Nephron (organoid): Measurements from ENCODE around the gene SIRPA.

Source experiments
- H3K27ac Mint-ChIP-seq, 3 experiments: 2 replicates each; pipeline ENCODE4 v1.8.0; 2020; ENCODE audit warnings: mixed read lengths in 3 of 3, mild to moderate bottlenecking in 2 of 3, moderate library complexity in 1 of 3
- H3K27me3 Mint-ChIP-seq: 2 replicates; pipeline ENCODE4 v1.8.0; 2021; ENCODE audit warnings: low read depth, mild to moderate bottlenecking, moderate library complexity, mixed read lengths
- H3K36me3 Mint-ChIP-seq: 2 replicates; pipeline ENCODE4 v1.8.0; 2020; ENCODE audit warnings: low read depth, mixed read lengths
- H3K4me1 Mint-ChIP-seq: 2 replicates; pipeline ENCODE4 v1.8.0; 2020; ENCODE audit warnings: mixed read lengths
- H3K4me3 Mint-ChIP-seq, 3 experiments: 2 replicates each; pipeline ENCODE4 v1.8.0; 2020; ENCODE audit warnings: mild to moderate bottlenecking in 3 of 3, mixed read lengths in 3 of 3, moderate library complexity in 2 of 3
- H3K9me3 Mint-ChIP-seq: 2 replicates; pipeline ENCODE4 v1.8.0; 2020; ENCODE audit warnings: mixed read lengths
- TF ChIP-seq, protein P1 (sequence below), 3 experiments: fragments of 200-600 bp; sonication (generic); IDR thresholded peaks; one replicate each; pipeline ENCODE4 v1.5.0; 2021; ENCODE audit warnings: antibody characterized with exemption in 3 of 3; ENCODE audit not compliant: unreplicated experiment in 3 of 3

Gene SIRPA

GRCh38 chr20:1968964-1969363 is 73.8 kb downstream of the SIRPA start:
- Mint-ChIP-seq H3K36me3 (no peaks in the 10 kb centered on the region), H3K4me3 (no peak overlapping the region), H3K4me1 (peaks cover 7% of the 10 kb centered on the region), H3K27ac (no peak overlapping the region), H3K9me3 (no peaks in the 10 kb centered on the region), H3K27me3 (peaks cover 56% of the 10 kb centered on the region)
- TF ChIP-seq, protein P1, sequence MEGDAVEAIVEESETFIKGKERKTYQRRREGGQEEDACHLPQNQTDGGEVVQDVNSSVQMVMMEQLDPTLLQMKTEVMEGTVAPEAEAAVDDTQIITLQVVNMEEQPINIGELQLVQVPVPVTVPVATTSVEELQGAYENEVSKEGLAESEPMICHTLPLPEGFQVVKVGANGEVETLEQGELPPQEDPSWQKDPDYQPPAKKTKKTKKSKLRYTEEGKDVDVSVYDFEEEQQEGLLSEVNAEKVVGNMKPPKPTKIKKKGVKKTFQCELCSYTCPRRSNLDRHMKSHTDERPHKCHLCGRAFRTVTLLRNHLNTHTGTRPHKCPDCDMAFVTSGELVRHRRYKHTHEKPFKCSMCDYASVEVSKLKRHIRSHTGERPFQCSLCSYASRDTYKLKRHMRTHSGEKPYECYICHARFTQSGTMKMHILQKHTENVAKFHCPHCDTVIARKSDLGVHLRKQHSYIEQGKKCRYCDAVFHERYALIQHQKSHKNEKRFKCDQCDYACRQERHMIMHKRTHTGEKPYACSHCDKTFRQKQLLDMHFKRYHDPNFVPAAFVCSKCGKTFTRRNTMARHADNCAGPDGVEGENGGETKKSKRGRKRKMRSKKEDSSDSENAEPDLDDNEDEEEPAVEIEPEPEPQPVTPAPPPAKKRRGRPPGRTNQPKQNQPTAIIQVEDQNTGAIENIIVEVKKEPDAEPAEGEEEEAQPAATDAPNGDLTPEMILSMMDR (IDR thresholded peaks at IDR 0.05; ENCODE audit: unreplicated experiment in 3 of 3) = no peak

DNA sequence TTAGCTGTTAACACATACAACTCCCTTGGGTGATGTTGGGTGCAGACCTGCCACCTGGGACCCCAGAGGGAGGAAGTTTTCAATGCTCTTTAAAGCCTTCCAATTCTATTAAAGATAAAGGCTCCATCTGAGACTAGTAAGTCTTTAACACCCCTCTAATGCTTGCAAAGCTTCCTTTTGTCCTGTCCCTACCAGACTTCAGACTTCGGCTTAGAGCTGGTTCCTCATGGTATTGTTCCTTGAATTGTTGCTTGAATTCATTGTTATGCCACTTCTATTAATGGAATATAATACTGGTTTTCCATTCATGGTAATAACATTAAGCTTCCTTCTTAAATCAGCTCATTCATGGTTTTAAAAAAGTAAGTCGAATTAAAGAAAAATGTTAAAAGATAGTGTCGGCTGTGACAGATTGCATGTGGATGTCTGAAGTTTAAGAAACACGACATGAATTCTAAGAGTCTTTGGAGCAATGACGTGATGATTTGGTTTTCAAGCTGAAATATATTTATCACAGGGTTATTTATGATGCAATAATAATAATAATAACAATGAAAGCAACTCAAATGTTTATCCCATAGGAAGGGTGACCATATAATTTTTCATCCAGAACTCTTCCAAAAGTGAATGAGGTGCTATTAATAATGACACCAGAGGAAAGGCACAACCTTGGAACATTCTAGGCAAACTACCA is 76.8 kb downstream of the SIRPA start:
- Mint-ChIP-seq H3K4me3 (no peak overlapping the region), H3K36me3 (no peaks in the 10 kb centered on the region), H3K9me3 (no peaks in the 10 kb centered on the region), H3K27me3 (peaks cover 51% of the 10 kb centered on the region), H3K27ac (no peak overlapping the region), H3K4me1 (no peaks in the 10 kb centered on the region)
- TF ChIP-seq, protein P1 (IDR thresholded peaks at IDR 0.05; ENCODE audit: unreplicated experiment in 3 of 3) = no peak

- H3K9me3 Mint-ChIP-seq = no peaks in the 10 kb centered on the region
- H3K4me3 Mint-ChIP-seq = no peak overlapping the region
- no peak overlapping the region for H3K27ac Mint-ChIP-seq
- H3K27me3 Mint-ChIP-seq = peaks cover 51% of the 10 kb centered on the region
- no peaks in the 10 kb centered on the region for H3K36me3 Mint-ChIP-seq
- no peaks in the 10 kb centered on the region for H3K4me1 Mint-ChIP-seq
- TF ChIP-seq, protein P1 (IDR thresholded peaks at IDR 0.05; ENCODE audit: unreplicated experiment in 3 of 3) = no peak
Measured at GRCh38 chr20:1973601-1974440, 78.6 kb downstream of the SIRPA start.

DNA sequence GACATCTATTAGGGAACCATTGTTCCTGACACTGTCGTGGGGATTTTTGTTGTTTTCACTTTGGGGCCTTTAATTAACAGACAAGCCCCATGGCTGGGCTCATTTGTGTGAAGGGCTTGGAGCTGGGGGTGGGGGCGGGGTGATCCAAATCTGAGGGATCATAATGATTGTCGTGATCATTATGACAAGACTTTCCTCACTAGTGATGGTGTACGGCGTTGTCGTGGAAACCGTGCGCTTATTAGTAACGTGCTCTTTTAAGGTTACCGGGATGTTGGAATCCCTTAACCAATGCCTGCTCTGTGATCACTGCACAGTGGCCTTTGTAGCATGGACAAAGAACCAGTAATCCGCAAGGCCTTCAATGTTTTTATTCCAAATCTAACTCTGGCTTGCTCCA is 80.1 kb downstream of the SIRPA start:
- Mint-ChIP-seq H3K4me3 (no peak overlapping the region), H3K9me3 (no peaks in the 10 kb centered on the region), H3K27me3 (peaks cover 44% of the 10 kb centered on the region), H3K36me3 (no peaks in the 10 kb centered on the region), H3K27ac (no peak overlapping the region), H3K4me1 (no peaks in the 10 kb centered on the region)
- TF ChIP-seq, protein P1 (IDR thresholded peaks at IDR 0.05; ENCODE audit: unreplicated experiment in 3 of 3) = no peak

DNA sequence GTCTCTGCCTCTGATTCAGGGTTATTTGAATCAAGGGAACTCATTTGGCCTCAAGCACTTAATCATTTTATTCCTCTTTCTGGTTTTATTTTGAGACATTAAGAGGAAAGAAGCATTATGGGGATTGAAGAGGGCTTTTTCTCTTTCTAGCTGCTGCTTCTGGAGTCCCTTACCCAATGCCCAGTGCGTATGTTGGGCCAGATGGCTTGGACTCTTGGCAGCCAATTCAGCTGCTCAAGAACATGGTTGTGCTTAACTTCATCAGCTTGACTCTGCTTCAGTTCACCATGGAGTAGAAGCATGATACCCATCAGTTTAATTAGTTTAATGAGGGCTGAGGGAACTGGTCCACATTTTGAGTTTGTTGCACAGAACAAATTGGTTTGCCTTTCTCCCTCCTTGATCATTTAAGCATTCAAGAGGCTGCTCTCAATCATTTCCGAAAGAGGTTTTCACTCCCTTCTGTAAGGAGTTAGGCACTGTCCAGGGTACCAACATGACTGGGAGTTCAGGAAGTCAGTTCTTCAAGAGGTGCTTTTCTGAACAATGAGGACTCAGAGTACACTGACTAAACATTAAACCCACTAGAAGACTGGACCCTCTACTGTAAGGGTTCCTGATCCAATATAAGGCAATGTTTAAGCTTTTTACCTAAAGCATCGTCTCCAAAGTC is 84.0 kb downstream of the SIRPA start:
- Mint-ChIP-seq H3K9me3 (no peaks in the 10 kb centered on the region), H3K27me3 (peaks cover 36% of the 10 kb centered on the region), H3K27ac (no peak overlapping the region), H3K4me1 (no peaks in the 10 kb centered on the region), H3K36me3 (no peaks in the 10 kb centered on the region), H3K4me3 (no peak overlapping the region)
- TF ChIP-seq, protein P1 (IDR thresholded peaks at IDR 0.05; ENCODE audit: unreplicated experiment in 3 of 3) = no peak
